D341Med (cell line): ENCODE data around the gene ATOSA.
A peak's percentile ranks its signal among the peaks of the same experiment; 100 is the strongest.

ENCODE experiments used
- DNase-seq: peaks from one replicate; pipeline ENCODE4 v3.0.0; 2012; ENCODE audit warnings: low spot score

Gene ATOSA

DNA sequence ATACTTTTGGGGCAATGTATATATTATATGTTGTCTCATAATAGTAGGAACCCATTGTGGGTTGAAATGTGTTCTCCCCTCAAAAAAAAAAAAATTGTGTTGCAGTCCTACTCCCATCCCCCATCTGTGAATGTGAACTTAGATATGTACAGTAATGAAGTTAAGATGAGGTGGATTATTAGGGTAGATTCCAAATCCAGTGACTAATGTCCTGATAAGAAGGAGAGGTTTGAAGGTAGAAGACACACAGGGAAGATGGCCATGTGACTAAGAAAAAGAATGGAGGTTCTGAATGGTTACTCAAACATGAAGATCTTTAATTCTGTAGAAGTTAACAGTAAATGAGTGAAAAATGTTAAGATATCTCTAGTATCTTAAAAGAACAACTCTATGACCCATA is 3.0 kb upstream of the ATOSA start:
- DNase-seq: no peak

GRCh38 chr15:52681441-52681840 is 2.3 kb upstream of the ATOSA start:
- no peak for DNase-seq

- DNase-seq: no peak
Measured at GRCh38 chr15:52680761-52681160, 1.6 kb upstream of the ATOSA start.

DNA sequence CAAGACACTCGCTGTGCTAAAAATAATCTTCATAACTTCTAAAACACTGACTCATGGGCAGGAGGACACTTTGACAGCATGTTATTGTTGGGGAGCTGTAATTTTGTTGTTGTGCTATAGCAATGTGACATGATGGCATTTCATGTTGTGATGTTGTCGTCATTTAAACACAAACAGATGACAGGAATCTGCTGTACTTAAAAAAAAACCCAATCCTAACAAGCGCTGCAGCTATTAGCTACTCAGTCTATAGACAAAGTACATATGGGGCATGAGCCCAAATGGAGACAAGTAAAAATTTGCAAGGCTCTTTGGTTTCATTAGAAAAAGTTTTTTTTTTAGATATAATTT is 828 bp upstream of the ATOSA start:
- no peak for DNase-seq

DNA sequence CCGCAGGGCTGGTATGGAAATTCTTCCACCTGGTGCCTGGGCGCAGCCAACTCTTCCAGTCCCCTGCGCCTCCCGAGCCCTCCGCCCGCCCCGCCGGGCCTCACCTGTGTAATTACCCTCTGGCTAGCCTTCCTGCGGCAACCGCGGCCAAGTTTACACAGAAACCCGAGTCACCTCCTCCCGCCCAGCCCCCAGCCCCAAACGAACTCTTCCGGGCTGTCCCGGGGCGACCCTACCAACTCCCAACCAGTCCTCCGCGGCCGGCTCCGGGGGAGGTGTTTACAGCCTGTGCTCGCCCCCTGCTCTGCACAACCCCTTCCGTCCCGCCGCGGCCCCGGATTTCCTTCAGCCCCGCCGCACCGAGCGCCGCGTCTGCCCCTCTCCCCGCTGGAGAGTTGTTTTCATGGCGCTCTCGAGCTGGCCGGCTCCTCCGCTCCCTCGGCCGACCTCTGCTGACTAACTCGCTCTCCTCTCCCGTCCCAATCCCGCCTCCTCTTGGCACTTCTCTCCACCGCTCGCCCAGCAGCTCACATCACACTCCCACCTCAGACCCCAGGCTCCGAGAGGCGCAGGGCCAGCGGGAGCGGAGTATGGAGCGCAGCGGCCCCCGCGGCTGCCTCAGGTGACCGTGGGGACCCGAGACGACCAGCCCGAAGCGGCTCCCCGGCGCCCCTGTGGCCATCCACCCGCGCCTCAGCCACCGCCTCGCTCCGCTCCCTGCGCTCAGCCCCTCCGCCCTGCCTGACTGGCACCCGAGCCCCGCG is 538 bp downstream of the ATOSA start:
- DNase-seq: peak; percentile 69

GRCh38 chr15:52677593-52678467 is 1.4 kb downstream of the ATOSA start:
- peak; percentile 65 for DNase-seq

GRCh38 chr15:52674831-52675230 is 4.4 kb downstream of the ATOSA start:
- DNase-seq: no peak

- DNase-seq: no peak
Measured at GRCh38 chr15:52673734-52674133, 5.5 kb downstream of the ATOSA start.

- no peak for DNase-seq
Measured at GRCh38 chr15:52673312-52673711, 5.9 kb downstream of the ATOSA start.

DNA sequence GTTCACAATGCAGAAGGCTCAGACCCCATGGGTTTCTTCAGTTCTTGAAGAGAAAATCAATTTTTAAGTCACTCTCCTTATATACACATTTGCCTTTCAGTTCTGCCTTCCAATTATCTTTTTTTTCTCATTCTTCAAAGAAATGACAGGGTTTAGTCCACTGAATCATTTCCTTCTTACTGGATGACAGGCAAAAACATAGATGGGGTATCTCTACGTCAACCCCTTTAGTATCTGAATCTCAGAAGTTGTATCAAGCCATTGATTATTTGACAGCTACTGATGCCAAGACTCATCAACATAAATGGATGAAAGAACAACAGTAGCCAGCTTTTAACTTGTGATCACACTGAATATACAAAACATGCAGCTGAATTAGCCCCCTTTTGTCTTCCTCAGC is 6.5 kb downstream of the ATOSA start:
- no peak for DNase-seq

DNA sequence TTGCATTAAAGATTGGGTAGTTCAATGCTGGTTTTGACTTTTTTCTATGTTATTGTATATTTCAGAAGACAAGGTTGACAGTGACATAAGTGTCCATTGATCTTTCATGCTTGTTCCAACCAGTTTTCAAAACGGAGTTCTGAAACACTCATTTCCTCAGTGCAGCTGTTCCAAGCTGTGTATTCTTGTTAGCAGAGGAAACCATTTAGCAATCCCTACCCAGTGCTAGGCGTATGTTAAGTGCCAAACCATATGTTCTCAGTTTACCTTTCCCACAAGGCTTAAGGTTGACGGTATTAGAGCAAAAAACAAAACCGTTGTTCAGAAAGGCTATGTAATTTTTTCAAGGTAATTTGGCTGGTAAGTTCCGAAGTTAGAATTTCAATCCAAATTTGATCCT is 9.1 kb downstream of the ATOSA start:
- no peak for DNase-seq

GRCh38 chr15:52668133-52668532 is 11.1 kb downstream of the ATOSA start:
- DNase-seq: no peak

DNA sequence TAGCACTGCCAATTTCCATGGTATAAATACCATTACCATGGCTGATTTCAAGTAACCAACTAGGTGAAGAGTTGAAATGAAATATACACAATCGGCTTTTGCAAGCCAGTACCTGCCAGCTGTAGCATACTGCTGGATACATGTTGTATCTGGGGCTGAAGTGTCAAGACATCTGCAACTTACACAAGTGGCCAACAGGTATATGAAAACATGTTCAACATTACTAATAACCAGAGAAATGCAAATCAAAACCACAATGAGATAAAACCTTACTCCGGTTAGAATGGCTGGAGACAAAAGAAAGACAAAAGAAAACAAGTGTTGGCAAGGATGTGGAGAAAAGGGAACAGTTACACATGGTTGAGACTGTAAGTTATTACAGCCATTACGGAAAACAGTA is 11.6 kb downstream of the ATOSA start:
- DNase-seq: no peak

DNA sequence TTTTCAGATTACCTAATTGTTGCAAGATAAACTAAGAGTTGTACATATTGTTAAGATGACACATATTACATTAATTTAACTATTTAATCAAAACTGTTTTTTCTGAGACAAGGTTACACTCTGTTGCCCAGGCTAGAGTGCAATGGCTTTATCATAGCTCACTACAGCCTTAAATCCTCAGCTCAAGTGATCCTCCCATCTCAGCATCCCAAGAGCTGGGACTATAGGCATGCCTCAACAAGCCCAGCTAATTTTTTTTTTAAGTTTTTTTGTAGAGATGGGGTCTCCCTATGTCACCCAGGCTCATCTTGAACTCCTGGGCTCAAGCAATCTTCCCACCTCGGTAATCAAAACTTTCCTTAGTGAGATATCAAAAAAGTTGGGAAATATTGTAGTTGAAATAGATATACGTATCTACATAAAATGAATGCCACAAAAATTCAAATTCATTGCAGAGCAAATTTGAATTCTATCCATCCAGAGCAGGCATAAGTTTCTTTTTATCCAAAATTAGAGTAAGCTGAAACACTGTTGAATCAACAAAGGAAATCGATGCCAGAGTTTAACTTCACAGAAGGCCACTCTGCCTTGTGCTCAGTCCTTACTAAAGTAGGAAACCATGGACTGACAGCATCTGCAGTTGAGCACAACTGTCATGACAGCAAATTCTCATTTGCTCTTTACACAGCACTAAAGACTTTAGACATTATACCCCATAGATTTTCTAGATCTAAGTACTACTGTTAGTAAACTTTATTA is 15.5 kb downstream of the ATOSA start:
- DNase-seq: no peak

- no peak for DNase-seq
Measured at GRCh38 chr15:52661909-52662308, 17.3 kb downstream of the ATOSA start.

DNA sequence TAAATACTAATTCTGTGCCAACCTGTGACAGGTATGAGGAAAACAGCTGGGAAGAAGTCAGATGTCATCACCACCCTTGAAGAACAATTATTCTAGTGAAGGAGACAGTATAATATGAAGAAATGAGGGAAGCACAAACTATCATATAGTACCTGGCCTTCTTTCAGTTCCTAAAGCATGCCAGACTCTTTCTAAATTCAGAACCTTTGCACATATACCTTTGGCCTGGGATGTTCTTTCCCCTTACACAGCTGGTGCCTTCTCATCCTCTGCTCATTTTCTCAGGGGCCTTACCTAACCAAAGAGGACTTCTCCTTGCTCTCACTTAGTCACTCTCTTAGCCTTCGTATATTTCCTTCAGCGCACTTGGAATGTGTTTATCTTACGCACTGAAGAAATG is 19.0 kb downstream of the ATOSA start:
- DNase-seq: no peak

- no peak for DNase-seq
Measured at GRCh38 chr15:52658955-52659354, 20.2 kb downstream of the ATOSA start.

GRCh38 chr15:52657338-52657737 is 21.9 kb downstream of the ATOSA start:
- no peak for DNase-seq

GRCh38 chr15:52656412-52656811 is 22.8 kb downstream of the ATOSA start:
- DNase-seq: no peak

DNA sequence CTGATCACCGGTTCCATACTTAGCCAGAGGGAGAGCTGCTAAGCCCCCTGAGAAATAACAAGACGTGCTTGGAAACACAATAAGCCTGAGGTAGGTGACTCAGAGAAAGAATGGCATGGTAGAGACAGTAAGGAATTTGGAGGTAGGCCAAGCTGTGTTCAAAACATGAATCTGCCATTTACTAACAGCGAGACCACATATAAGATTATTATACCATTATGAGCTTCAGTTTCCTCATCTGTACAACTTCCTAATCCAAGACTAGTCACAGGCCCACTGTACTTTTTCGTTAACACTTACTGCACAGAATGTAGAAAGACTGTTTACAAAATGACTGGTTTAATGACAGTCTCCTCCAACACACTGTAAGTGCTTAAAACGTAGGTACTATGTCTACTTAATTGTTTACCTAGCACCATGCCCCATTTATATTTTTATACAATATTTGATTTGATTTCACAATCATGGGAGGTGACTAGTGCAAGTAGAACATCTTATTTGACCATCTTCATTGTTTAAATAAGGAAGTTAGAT is 25.7 kb downstream of the ATOSA start:
- DNase-seq: peak; percentile 33

GRCh38 chr15:52652984-52653383 is 26.2 kb downstream of the ATOSA start:
- no peak for DNase-seq

DNA sequence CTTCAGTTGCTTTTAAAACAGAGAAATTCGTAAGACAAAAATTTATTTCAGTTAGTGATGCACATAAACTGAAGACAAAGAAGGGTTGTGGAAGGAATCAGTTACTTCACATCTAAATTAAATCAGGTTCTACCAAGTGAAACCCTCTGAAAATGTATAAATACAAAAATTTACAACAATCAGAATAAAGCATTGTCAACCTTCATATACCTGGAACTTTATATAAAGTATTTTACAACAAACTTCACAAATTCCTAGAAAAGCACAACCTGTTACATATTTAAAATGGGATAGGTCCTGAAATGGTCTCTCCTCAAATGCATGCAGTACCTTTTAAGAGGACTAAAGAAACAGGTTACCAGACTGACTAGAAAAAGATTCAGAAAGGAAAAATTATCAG is 26.9 kb downstream of the ATOSA start:
- no peak for DNase-seq

DNA sequence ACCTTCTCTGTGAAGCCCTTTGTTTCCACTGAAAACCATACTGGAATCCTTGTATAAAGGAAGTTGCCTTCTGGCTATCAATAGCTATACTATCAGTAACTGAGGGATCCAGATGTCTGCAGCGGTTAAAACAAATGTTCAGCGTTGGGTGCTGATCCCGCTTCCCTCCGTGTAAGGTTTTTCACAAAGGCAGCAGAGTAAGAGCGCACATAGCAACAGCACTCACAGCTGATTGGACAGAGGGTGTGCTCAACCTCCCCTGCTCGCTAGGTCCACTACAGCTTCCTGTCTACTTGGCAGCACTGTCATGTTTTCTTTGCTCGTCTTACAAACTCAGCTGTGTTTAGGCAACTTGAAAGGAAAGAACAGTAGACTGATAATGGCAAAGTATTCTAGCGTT is 27.3 kb downstream of the ATOSA start:
- DNase-seq: peak; percentile 27
